Measurements from ENCODE around the gene FLOT1.

FLOT1 gene

DNA sequence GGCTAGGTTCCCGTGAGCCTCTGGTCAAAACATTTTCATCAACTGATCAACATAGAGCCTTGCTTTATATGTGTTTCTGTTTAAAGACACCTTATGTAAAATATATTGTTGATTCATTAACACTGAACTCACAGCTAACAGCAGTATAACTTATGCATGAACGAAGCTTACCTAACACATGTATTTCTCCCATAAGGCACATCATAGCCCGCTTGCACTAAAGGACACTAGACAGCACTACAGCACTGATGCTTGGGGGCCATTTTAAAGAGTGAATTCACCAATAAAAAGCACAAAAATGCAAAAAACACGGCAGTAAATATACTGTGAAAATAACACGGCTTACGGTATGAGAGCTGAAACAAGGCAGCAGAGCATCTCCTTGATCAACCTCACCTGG, 4.0 kb downstream of the FLOT1 start:
- TF ChIP-seq, protein P1, sequence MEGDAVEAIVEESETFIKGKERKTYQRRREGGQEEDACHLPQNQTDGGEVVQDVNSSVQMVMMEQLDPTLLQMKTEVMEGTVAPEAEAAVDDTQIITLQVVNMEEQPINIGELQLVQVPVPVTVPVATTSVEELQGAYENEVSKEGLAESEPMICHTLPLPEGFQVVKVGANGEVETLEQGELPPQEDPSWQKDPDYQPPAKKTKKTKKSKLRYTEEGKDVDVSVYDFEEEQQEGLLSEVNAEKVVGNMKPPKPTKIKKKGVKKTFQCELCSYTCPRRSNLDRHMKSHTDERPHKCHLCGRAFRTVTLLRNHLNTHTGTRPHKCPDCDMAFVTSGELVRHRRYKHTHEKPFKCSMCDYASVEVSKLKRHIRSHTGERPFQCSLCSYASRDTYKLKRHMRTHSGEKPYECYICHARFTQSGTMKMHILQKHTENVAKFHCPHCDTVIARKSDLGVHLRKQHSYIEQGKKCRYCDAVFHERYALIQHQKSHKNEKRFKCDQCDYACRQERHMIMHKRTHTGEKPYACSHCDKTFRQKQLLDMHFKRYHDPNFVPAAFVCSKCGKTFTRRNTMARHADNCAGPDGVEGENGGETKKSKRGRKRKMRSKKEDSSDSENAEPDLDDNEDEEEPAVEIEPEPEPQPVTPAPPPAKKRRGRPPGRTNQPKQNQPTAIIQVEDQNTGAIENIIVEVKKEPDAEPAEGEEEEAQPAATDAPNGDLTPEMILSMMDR (IDR thresholded peaks at IDR 0.05; ENCODE audit: low read depth, low read length, poor library complexity, severe bottlenecking) = no peak
- no peak for TF ChIP-seq EZH2phosphoT487 (IDR thresholded peaks at IDR 0.05; ENCODE audit: borderline replicate concordance, low read length)
- no peak overlapping the region for H3K4me3 ChIP-seq (ENCODE audit: low read length)
- H3K4me2 ChIP-seq (ENCODE audit: low read length) = no peak overlapping the region; the same call in 1 of the 2 replicates
- H3K27me3 ChIP-seq (ENCODE audit: control insufficient read depth, low read length) = peaks cover 5% of the 10 kb centered on the region; the same call in 1 of the 2 replicates
- peaks cover 53% of the 10 kb centered on the region for H3K4me1 ChIP-seq (ENCODE audit: control insufficient read depth, low read length)
- H3K9me3 ChIP-seq (ENCODE audit: control insufficient read depth, insufficient read depth, low read length) = no peaks in the 10 kb centered on the region
- peaks cover 12% of the 10 kb centered on the region for H3F3A ChIP-seq (ENCODE audit: control insufficient read depth, insufficient read depth)
- H4K20me1 ChIP-seq (ENCODE audit: control insufficient read depth, insufficient read depth, low read depth, low read length) = peaks cover 4% of the 10 kb centered on the region; the same call in 1 of the 2 replicates
- peaks cover 67% of the 10 kb centered on the region for H3K36me3 ChIP-seq (ENCODE audit: control insufficient read depth, low read length)
- H3K27ac ChIP-seq (ENCODE audit: low read depth, low read length) = no peak overlapping the region
- no peaks in the 10 kb centered on the region for H3K9me2 ChIP-seq (replicated peaks; ENCODE audit: control insufficient read depth, low read length)
- H3K79me2 ChIP-seq (ENCODE audit: control insufficient read depth, low read length) = peaks cover 31% of the 10 kb centered on the region

DNA sequence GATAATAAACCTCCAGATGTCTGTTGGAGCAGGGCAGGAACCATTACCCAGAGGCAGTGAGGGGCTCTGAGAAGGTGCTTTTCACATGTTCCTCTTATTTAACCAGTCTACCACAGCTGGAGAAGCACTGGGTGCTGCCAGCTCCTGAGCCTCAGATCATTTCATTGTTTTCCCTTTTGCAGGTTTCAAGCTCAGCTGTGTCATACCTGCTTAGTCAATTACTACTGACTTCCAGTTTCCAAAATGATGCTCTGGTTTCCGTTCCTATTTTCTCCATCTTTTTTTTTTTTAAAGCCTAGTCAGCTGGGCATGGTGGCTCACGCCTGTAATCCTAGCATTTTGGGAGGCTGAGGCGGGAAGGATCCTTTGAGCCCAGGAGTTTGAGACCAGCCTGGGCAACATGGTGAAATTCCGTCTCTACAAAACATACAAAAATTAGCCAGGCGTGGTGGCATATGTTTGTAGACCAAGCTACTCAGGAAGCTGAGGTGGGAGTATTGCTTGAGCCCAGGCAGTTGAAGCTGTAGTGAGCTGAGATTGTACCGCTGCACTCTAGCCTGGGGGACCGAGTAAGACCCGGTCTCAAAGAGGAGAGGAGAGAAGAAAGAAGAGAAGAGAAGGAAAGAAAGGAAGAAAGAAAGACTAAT, 6.7 kb downstream of the FLOT1 start:
- Histone ChIP-seq H3K4me2 (ENCODE audit: low read length) (no peak overlapping the region), H4K20me1 (ENCODE audit: control insufficient read depth, insufficient read depth, low read depth, low read length) (peaks cover 4% of the 10 kb centered on the region; the same call in 1 of the 2 replicates)

DNA sequence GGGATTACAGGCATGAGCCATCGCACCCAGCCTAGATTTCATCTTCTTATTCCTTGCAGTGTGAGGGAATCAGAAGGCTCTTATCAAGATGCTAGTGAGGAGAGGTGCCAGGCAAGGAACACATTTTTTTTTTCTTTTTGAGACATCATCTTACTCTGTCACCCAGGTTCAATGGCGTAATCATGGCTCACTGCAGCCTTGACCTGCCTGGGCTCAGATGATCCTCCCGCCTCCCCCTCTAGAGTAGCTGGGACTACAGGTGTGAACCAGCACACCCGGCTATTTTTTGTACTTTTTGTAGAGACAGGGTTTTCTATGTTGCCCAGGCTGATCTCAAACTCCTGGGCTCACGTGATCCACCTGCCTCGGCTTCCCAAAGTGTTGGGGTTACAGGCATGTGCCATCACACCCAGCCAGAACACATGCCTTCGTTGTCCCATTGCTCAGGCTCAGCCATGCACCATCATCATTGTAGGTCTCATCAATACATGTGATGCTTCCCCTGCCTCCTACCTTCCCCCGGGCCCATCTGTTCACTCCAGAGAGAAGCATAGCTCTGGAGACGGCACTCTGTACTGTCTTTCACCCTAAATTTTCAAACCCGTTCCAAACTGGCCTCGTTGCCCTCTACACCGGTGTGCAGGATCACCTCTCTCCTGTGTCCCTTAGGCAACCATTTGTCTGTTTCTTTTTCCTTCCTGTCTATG, 10.1 kb downstream of the FLOT1 start:
- H3K4me1 ChIP-seq (ENCODE audit: control insufficient read depth, low read length) = peaks cover 33% of the 10 kb centered on the region
- H3F3A ChIP-seq (ENCODE audit: control insufficient read depth, insufficient read depth) = peaks cover 18% of the 10 kb centered on the region
- no peaks in the 10 kb centered on the region for H3K9me3 ChIP-seq (ENCODE audit: control insufficient read depth, insufficient read depth, low read length)
- no peak overlapping the region for H3K4me2 ChIP-seq (ENCODE audit: low read length)
- H3K27ac ChIP-seq (ENCODE audit: low read depth, low read length) = no peak overlapping the region
- H3K79me2 ChIP-seq (ENCODE audit: control insufficient read depth, low read length) = 0 out of 2 replicates have a peak, but pooled peaks cover under 1% of the 10 kb centered on the region
- peaks cover 47% of the 10 kb centered on the region for H3K36me3 ChIP-seq (ENCODE audit: control insufficient read depth, low read length)
- no peak overlapping the region for H3K4me3 ChIP-seq (ENCODE audit: low read length)
- H4K20me1 ChIP-seq (ENCODE audit: control insufficient read depth, insufficient read depth, low read depth, low read length) = 0 out of 2 replicates have a peak, but pooled peaks cover 2% of the 10 kb centered on the region
- H3K9me2 ChIP-seq (replicated peaks; ENCODE audit: control insufficient read depth, low read length) = no peaks in the 10 kb centered on the region
- H3K27me3 ChIP-seq (ENCODE audit: control insufficient read depth, low read length) = no peaks in the 10 kb centered on the region
- TF ChIP-seq EZH2phosphoT487 (IDR thresholded peaks at IDR 0.05; ENCODE audit: borderline replicate concordance, low read length) = no peak
- TF ChIP-seq, protein P1 (IDR thresholded peaks at IDR 0.05; ENCODE audit: low read depth, low read length, poor library complexity, severe bottlenecking) = no peak

More for the DNA sequence above, 6.7 kb downstream of the FLOT1 start:
- H3K36me3 ChIP-seq (ENCODE audit: control insufficient read depth, low read length) = peaks cover 61% of the 10 kb centered on the region
- H3K9me2 ChIP-seq (replicated peaks; ENCODE audit: control insufficient read depth, low read length) = no peaks in the 10 kb centered on the region
- no peak overlapping the region for H3K27ac ChIP-seq (ENCODE audit: low read depth, low read length)
- H3F3A ChIP-seq (ENCODE audit: control insufficient read depth, insufficient read depth) = peaks cover 10% of the 10 kb centered on the region; the same call in 1 of the 2 replicates
- H3K27me3 ChIP-seq (ENCODE audit: control insufficient read depth, low read length) = no peaks in the 10 kb centered on the region
- H3K4me1 ChIP-seq (ENCODE audit: control insufficient read depth, low read length) = peaks cover 45% of the 10 kb centered on the region
- TF ChIP-seq, protein P1 (IDR thresholded peaks at IDR 0.05; ENCODE audit: low read depth, low read length, poor library complexity, severe bottlenecking) = no peak
- no peak for TF ChIP-seq EZH2phosphoT487 (IDR thresholded peaks at IDR 0.05; ENCODE audit: borderline replicate concordance, low read length)
- peaks cover 15% of the 10 kb centered on the region for H3K79me2 ChIP-seq (ENCODE audit: control insufficient read depth, low read length)
- H3K9me3 ChIP-seq (ENCODE audit: control insufficient read depth, insufficient read depth, low read length) = no peaks in the 10 kb centered on the region
- no peak overlapping the region for H3K4me3 ChIP-seq (ENCODE audit: low read length)
